ENCODE measurements around the gene OR5T2.

GRCh38 chr11:56271092-56271491 is 37.0 kb upstream of the OR5T2 start:
- no peak for TF ChIP-seq CTCF (IDR thresholded peaks at IDR 0.05; ENCODE audit: low read depth, low read length, poor library complexity, severe bottlenecking)
- no peak for TF ChIP-seq EZH2phosphoT487 (IDR thresholded peaks at IDR 0.05; ENCODE audit: borderline replicate concordance, low read length)

Data from DOHH2 (cell line).